Immature natural killer cell (primary cell): ENCODE data around the gene FOXN3. TPM values are rescaled to one million over a fixed set of nuclear protein-coding genes. Genes with fewer than 3 reads are reported as not detected.

Source experiments
- DNase-seq, 3 donors: peaks; one replicate each; pipeline ENCODE4 v3.0.0; 2022; ENCODE audit warnings: mixed read lengths in 1 of 3
- H3K27ac Mint-ChIP-seq, 6 donors: one replicate each; pipeline ENCODE4 v1.8.0; 2020; ENCODE audit warnings: mixed read lengths in 6 of 6, mild to moderate bottlenecking in 5 of 6, inconsistent platforms in 4 of 6, moderate library complexity in 3 of 6
- H3K27me3 Mint-ChIP-seq, 3 donors: one replicate each; pipeline ENCODE4 v1.8.0; 2020 to 2021; ENCODE audit warnings: low read depth in 3 of 3, mild to moderate bottlenecking in 3 of 3, mixed read lengths in 3 of 3, moderate library complexity in 3 of 3, inconsistent platforms in 1 of 3
- H3K36me3 Mint-ChIP-seq, 3 donors: one replicate each; pipeline ENCODE4 v1.8.0; 2020; ENCODE audit warnings: mixed read lengths in 3 of 3, inconsistent platforms in 2 of 3, mild to moderate bottlenecking in 2 of 3
- H3K4me1 Mint-ChIP-seq, 2 donors: one replicate each; pipeline ENCODE4 v1.8.0; 2020; ENCODE audit warnings: inconsistent platforms in 2 of 2, mild to moderate bottlenecking in 2 of 2, mixed read lengths in 2 of 2, moderate library complexity in 1 of 2
- H3K4me3 Mint-ChIP-seq, 5 donors: one replicate each; pipeline ENCODE4 v1.8.0; 2020; ENCODE audit warnings: mild to moderate bottlenecking in 5 of 5, mixed read lengths in 5 of 5, inconsistent platforms in 3 of 5, moderate library complexity in 3 of 5
- H3K9me3 Mint-ChIP-seq, 6 donors: one replicate each; pipeline ENCODE4 v1.8.0; 2020; ENCODE audit warnings: mild to moderate bottlenecking in 6 of 6, mixed read lengths in 6 of 6, inconsistent platforms in 4 of 6, moderate library complexity in 3 of 6
- polyA plus RNA-seq, 3 donors: library from polyadenylated mRNA; unstranded; fragments of 300-500 nt; fragmentation: Illumina TruSeq; gene quantifications; one replicate each; pipeline ENCODE4 v1.2.3, GENCODE V29; 2021

Gene FOXN3
- polyA plus RNA-seq, 3 donors from 2014 or later = 88.6 to 150 (median 102) TPM

DNA sequence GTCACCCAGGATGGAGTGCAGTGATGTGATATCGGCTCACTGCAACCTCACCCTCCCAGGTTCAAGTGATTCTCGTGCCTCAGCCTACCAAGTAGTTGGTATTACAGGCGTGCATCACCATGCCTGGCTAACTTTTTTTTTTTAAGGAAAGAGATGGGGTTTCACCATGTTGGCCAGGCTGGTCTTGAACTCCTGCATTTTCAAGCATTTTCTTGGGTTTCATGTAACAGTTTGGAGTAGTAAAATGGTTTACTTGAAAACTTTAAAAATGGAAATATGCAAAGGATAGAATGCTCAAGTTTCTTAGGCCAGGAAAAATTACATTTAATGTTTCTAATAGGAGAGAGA, 63.3 kb downstream of the FOXN3 start:
- Mint-ChIP-seq H3K27ac (no peak overlapping the region), H3K36me3 (peaks cover 13 to 28% (median 14%) of the 10 kb centered on the region in 3 donors), H3K9me3 (no peaks in the 10 kb centered on the region), H3K4me3 (no peak overlapping the region), H3K4me1 (peaks cover 70 to 79% of the 10 kb centered on the region in 2 donors), H3K27me3 (peaks cover under 1 to 8% (median 2%) of the 10 kb centered on the region in 3 donors)
- no peak for DNase-seq

DNA sequence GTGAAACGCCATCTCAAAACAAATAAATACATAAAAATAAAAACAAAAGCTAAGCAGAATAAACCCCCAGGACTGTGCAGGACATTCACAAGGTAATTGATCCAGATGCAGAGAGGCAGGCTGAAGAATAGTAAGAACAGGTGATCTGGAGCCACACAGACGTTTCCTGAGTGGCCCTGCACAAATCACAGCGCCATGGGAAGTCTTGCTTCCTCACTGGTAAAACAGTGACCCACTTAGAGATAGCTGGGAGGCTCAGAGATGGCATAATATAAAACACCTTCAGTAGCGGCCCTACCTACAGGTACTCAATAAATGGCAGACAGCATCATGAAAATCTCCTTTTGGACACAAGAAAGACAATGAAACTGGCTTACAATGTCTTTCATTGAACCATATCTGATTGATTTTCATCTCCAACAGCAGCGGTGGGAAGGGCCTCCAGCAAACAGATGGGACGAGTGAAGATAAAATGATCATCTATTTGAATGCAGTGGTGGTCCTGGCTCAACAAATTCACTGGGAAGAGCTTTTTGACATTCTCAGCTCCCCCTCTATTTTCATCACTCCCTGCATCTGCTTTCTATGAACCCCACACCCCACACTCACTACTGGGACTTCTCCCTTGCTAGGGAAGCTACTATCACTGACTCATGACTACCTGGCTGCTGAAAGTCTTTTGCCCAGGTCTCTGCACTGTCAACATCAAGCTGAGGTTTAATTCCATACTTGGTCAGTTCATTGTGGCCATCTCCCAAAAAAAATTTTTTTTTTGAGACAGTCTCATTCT, 63.9 kb downstream of the FOXN3 start:
- Mint-ChIP-seq H3K9me3 (no peaks in the 10 kb centered on the region), H3K27ac (peak overlapping the region in 3 of 6 donors; percentile 18 to 39 (median 30)), H3K4me1 (peaks cover 70 to 82% of the 10 kb centered on the region in 2 donors), H3K4me3 (peak overlapping the region in 2 of 5 donors; percentile 15 to 42), H3K36me3 (peaks cover 13 to 31% (median 19%) of the 10 kb centered on the region in 3 donors), H3K27me3 (peaks cover 0 to 5% (median 0%) of the 10 kb centered on the region in 3 donors)
- no peak for DNase-seq

DNA sequence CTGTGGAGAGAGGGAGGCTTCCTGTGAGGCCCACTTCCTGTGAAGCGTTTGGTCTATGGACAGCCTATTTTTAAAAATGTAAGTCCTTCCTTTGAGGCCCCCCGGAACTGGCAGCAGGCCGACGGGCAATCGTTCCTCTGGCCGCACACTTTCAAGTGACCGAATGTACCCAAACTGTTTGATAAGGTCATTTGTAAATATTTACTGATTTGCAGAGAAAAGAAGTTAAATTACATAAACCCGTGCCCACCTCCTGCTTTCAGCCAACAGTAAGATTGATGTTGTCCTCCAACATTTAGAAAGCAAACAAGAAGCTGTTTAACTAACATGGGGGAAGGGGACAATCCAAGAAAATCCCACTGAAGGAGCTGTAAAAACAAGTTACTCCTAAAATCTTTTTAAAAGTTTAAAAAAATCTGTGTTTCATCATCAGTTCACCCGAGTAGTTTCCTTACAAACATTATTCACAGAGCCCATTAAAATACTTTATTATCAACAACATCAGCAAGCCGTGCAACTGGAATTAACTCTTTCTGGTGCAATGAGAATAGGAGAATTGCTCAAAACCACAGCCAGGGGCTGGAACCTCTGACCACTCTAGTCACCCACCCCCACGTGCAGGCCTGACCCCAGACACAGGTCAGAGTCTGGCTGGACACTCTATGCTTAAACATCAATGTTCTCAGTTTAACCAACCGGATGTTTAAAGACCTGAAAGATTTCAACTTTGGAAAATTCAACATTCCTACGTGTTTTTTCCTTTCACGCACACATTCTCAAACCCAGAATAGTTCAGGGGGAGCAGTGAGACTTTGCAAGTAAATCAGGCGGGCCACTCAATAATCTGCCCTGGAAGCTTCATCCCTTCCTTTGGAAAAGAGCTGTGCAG, 65.3 kb downstream of the FOXN3 start:
- H3K36me3 Mint-ChIP-seq = peaks cover 20 to 38% (median 23%) of the 10 kb centered on the region in 3 donors
- peaks cover 70 to 79% of the 10 kb centered on the region in 2 donors for H3K4me1 Mint-ChIP-seq
- DNase-seq = peak; percentile 34 to 36 (median 34)
- peak overlapping the region; percentile 77 to 91 (median 81) for H3K27ac Mint-ChIP-seq
- H3K27me3 Mint-ChIP-seq = peaks cover 0 to 5% (median 0%) of the 10 kb centered on the region in 3 donors
- H3K9me3 Mint-ChIP-seq = no peaks in the 10 kb centered on the region
- peak overlapping the region; percentile 76 to 91 (median 86) for H3K4me3 Mint-ChIP-seq

DNA sequence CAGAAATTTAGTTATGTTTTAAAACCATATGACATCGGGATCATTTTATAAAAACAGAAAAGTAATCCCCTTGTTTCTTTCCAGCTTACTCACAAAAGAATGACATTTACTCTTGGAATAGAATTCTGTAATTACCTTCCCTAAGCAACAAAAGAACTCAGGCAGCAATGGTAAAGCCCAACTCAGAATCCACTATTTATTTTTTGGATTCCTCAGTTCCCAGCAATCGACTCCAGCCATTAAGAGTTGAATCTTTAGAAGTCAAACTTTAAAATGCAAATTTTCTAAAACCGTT, 65.9 kb downstream of the FOXN3 start:
- H3K9me3 Mint-ChIP-seq = no peaks in the 10 kb centered on the region
- H3K4me3 Mint-ChIP-seq = peak overlapping the region; percentile 76 to 91 (median 86)
- H3K27me3 Mint-ChIP-seq = peaks cover 0 to 5% (median 0%) of the 10 kb centered on the region in 3 donors
- peaks cover 20 to 41% (median 25%) of the 10 kb centered on the region in 3 donors for H3K36me3 Mint-ChIP-seq
- peak overlapping the region; percentile 77 to 91 (median 81) for H3K27ac Mint-ChIP-seq
- no peak for DNase-seq
- peaks cover 67 to 80% of the 10 kb centered on the region in 2 donors for H3K4me1 Mint-ChIP-seq

DNA sequence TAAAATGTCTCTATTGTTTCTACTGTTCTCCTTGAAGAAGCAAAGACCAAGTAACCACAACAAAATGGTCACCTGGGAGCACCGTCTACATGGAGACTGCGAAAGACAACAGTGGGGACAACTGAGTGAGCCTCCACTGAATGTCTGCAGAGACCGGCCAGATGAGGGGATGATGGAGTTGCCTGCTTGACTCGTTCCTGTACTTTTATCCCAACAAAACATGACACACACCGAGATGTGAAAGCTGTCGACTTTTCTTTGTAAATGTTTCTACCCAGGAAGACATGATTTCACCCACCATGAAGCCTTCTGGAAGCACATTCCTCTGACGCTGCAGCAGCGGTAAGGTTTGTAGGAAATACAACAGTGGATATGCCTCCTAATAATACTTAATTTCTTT, 66.9 kb downstream of the FOXN3 start:
- Mint-ChIP-seq H3K27ac (peak overlapping the region; percentile 1 to 85 (median 56)), H3K4me1 (peaks cover 61 to 74% of the 10 kb centered on the region in 2 donors), H3K4me3 (peak overlapping the region; percentile 28 to 91 (median 64)), H3K9me3 (no peaks in the 10 kb centered on the region), H3K36me3 (peaks cover 20 to 41% (median 27%) of the 10 kb centered on the region in 3 donors), H3K27me3 (peaks cover 0 to 5% (median 0%) of the 10 kb centered on the region in 3 donors)
- no peak for DNase-seq

DNA sequence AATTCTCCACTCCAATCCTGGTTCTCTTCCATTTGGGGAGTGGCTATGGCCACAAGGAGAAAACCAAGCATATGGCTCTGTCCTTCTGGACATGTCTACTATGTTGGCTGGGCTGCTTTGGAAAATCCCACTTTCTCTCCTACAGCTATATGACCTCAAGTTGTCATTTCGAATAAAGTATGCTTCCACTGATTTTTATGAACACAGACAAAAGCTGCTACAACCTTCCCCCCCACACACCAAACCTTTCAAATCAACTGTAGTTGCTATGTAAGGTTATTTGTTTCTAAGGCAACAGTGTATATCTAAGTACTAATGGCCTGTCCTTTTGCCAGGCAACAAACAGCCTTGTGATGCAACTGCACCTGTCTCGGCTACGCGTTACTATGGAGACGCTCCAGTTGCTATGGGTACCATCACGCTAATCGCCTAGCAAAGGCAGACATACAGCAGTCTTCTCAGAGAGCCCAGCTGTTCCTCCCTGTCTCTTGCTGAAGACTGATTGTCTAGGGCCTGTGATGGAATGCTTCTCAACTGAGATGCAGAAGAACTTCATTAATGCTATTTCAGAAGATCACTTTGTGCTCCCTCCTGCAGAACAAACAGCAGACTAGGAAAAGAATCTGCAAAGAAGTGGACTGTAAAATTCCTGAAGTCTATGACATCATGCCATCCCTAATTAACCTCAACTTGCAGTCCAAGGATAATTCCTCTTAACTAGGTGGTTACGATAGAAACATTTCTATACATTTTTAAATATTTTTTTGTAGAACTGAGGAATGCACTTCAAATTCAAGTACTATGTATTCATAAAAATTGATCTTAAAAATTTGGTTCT, 67.6 kb downstream of the FOXN3 start:
- Mint-ChIP-seq H3K27me3 (peaks cover 0 to 5% (median 0%) of the 10 kb centered on the region in 3 donors), H3K9me3 (no peaks in the 10 kb centered on the region), H3K27ac (peak overlapping the region; percentile 19 to 83 (median 48)), H3K4me1 (peaks cover 66 to 81% of the 10 kb centered on the region in 2 donors), H3K4me3 (peak overlapping the region in 1 of 5 donors; percentile 17), H3K36me3 (peaks cover 20 to 41% (median 27%) of the 10 kb centered on the region in 3 donors)
- DNase-seq = no peak

DNA sequence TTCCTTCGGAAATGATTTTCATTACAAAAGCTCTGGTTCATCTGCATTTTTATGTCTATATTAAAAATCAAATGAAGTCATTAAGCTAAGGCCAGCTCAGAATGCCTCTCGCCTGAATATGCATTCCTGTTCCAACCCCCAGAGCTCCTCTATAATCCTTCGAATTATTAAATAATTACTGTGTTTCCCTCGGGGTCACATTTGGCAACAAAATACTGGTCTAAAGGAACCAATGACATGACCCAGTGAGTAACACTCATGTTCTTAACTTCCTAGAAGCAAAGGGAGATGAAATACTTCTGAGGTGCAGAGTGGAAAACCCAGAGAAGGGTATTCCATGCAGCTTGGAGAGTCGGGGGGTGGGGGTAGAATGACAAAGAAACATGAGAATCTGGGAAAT, 68.3 kb downstream of the FOXN3 start:
- Mint-ChIP-seq H3K4me3 (no peak overlapping the region), H3K9me3 (no peaks in the 10 kb centered on the region), H3K4me1 (peaks cover 66 to 85% of the 10 kb centered on the region in 2 donors), H3K36me3 (peaks cover 20 to 41% (median 27%) of the 10 kb centered on the region in 3 donors), H3K27me3 (peaks cover 0 to 5% (median 0%) of the 10 kb centered on the region in 3 donors), H3K27ac (no peak overlapping the region)
- no peak for DNase-seq

DNA sequence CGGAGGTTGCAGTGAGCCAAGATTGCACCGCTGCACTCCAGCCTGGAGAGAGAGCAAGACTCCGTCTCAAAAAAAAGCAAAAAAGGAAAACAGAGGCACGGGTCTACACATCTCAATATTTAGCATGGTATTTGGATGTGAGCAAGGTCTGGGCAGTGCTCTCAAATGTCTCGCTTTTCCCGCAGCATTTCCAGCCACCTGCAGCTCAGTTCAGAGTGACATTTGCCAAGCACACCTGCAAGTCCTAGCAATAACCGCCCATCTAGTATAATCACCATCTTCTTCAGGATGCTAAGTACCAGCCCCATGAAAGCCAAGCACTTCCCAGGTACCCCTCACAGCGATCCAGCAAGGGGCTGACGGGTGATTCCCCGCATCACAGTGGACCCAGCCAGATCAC, 69.1 kb downstream of the FOXN3 start:
- Mint-ChIP-seq H3K36me3 (peaks cover 20 to 41% (median 27%) of the 10 kb centered on the region in 3 donors), H3K9me3 (no peaks in the 10 kb centered on the region), H3K4me1 (peaks cover 61 to 83% of the 10 kb centered on the region in 2 donors), H3K27me3 (peaks cover 0 to 5% (median 0%) of the 10 kb centered on the region in 3 donors), H3K4me3 (no peak overlapping the region), H3K27ac (peak overlapping the region in 1 of 6 donors; percentile 77)
- no peak for DNase-seq

DNA sequence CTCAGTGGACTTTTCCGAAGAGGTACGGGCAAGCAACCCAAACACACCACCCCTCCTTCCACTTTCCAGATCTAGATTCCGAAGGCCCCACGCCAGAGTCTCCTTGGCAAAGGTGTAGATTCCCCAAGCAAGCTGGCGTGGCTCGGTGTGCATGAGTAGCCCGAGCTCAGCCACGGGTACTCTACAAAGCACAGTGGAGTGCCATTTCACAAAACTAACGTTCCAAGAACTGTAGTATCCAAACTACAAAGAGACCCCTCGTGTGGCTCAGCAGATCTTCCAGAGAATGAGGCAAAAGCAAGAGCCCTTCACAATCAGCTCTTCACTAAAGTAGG, 72.1 kb downstream of the FOXN3 start:
- H3K27ac Mint-ChIP-seq = no peak overlapping the region
- H3K27me3 Mint-ChIP-seq = peaks cover 0 to 2% (median 0%) of the 10 kb centered on the region in 3 donors
- H3K4me3 Mint-ChIP-seq = no peak overlapping the region
- no peak for DNase-seq
- no peaks in the 10 kb centered on the region for H3K9me3 Mint-ChIP-seq
- H3K4me1 Mint-ChIP-seq = peaks cover 49 to 78% of the 10 kb centered on the region in 2 donors
- peaks cover 14 to 26% (median 24%) of the 10 kb centered on the region in 3 donors for H3K36me3 Mint-ChIP-seq

DNA sequence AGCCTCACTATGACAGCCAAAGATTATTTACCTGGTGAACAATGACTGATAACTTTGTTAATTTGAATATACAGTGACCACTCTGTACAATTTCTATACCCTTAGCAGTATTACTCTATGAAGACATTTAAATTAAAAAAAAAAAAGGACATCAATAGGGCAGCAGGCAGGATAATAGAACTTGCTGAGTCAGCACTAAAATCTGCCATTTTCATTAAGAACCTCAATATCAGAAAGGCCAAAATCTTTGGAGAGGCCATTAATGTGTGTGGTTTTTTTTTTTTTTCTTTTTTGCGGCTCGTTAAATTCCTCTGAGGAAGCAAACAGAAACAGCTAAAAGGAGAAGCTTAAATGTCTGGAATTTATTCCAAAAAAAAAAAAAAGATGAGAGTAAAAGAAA, 73.7 kb downstream of the FOXN3 start:
- no peak overlapping the region for H3K4me3 Mint-ChIP-seq
- H3K36me3 Mint-ChIP-seq = peaks cover 7 to 17% (median 13%) of the 10 kb centered on the region in 3 donors
- DNase-seq = no peak
- peaks cover 52 to 79% of the 10 kb centered on the region in 2 donors for H3K4me1 Mint-ChIP-seq
- H3K27ac Mint-ChIP-seq = no peak overlapping the region
- H3K9me3 Mint-ChIP-seq = no peaks in the 10 kb centered on the region
- peaks cover 0 to 3% (median 2%) of the 10 kb centered on the region in 3 donors for H3K27me3 Mint-ChIP-seq

DNA sequence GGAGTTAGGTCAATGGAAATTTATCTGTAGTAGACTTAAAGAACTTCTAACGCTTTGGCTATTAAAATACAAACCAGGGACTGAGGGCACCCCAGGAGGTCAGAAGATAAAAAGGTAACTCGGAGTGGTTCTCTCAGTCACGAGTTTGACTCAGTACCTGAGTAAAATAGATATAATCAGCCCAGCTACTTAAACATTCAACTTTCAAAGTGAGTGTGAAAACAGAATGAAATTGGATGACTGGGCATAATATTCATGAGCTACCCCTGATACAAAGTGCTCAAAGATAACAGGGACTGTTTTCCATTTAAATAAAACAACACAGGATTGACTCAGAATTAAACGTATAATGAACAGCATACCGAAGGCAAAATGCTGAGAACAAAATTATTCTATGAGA, 75.0 kb downstream of the FOXN3 start:
- peaks cover 57 to 84% of the 10 kb centered on the region in 2 donors for H3K4me1 Mint-ChIP-seq
- H3K27me3 Mint-ChIP-seq = peaks cover 0 to 3% (median under 1%) of the 10 kb centered on the region in 3 donors
- H3K27ac Mint-ChIP-seq = no peak overlapping the region
- H3K4me3 Mint-ChIP-seq = no peak overlapping the region
- peaks cover 3 to 9% (median 8%) of the 10 kb centered on the region in 3 donors for H3K36me3 Mint-ChIP-seq
- no peak for DNase-seq
- no peaks in the 10 kb centered on the region for H3K9me3 Mint-ChIP-seq

DNA sequence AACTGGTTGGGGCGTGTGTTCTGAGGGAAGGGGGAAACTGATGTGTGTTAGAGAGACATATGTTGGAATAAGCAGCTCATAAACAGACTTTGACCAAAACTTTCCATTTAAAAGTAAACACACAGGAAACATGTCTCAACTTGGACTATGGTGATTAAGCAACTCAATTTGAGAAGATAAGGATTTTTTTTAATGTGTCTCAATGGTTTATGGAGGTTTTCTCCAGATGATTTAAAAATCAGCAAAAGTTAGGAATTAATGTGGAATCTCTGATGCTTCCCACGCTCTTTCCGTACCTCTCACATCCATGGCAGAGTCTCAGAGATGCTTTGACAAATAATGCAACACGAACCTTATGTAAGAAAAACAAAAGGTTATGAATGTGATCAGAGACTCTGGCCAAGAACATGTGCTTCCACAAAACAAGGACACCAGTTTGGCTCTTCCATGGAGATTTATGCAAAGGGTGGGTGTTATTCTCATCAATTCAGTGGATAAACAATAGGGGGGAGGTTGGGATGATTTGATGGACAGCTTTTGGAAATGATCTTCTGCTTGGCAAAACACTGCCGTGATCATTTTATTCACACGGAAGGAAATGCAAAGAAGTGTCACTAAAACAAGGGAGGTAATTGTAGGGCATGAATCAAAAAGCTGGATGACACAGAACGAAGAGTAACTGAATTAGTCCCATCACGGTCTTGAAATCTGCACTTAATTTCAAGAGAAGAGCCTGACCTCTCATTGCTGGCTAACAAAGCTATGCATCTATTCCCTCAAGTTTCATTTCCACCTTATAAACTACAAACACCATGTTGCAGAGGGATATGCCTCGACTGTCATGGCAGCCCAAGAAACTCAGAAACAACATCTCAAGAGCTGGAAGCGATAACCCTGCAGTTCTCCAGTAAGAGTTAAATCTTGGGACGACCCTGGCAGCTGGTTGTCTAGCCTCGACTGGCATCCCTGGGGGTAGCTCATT, 76.5 kb downstream of the FOXN3 start:
- peaks cover 66 to 89% of the 10 kb centered on the region in 2 donors for H3K4me1 Mint-ChIP-seq
- H3K4me3 Mint-ChIP-seq = no peak overlapping the region

More for the DNA sequence above, 76.5 kb downstream of the FOXN3 start:
- peaks cover 0 to 3% (median 3%) of the 10 kb centered on the region in 3 donors for H3K27me3 Mint-ChIP-seq
- peaks cover 0 to 4% (median 0%) of the 10 kb centered on the region in 3 donors for H3K36me3 Mint-ChIP-seq
- H3K9me3 Mint-ChIP-seq = no peaks in the 10 kb centered on the region
- no peak for DNase-seq
- peak overlapping the region in 3 of 6 donors; percentile 3 to 20 (median 3) for H3K27ac Mint-ChIP-seq
